ES-I3 (cell line): Measurements from ENCODE around the gene JAZF1.

Source experiments
- H3K36me3 ChIP-seq: 2 replicates; pipeline ENCODE4 v1.6.1; 2013; ENCODE audit warnings: mild to moderate bottlenecking, low read length, control low read depth, moderate library complexity; ENCODE audit not compliant: insufficient read depth
- H3K4me1 ChIP-seq: 2 replicates; pipeline ENCODE4 v1.6.1; 2013; ENCODE audit warnings: mild to moderate bottlenecking, control low read depth, low read length; ENCODE audit not compliant: insufficient read depth
- H3K9ac ChIP-seq: 2 replicates; pipeline ENCODE4 v1.6.1; 2013; ENCODE audit warnings: low read depth, mild to moderate bottlenecking, low read length, moderate library complexity
- H3K9me3 ChIP-seq: 2 replicates; pipeline ENCODE4 v1.6.1; 2013; ENCODE audit warnings: mild to moderate bottlenecking, low read length, moderate library complexity; ENCODE audit not compliant: control insufficient read depth, insufficient read depth

JAZF1 gene

DNA sequence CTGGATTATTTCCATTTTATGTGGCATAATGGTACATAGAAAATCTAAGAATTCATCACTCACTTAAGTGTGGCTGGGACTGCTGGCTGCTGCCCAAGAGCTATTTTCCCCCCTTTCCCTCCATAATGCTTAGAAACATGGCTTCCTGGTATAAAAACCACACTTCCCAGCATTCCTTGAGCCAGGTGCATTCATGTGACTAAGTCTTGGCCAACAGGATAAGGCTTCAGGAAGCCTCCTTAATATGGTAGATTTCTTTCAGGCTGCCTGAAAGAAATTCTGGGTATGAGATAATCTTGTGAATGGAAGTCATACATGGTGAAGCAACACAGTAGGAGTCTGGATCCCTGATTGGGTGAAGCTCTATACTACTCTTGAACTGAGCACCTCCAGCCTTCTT is 178.0 kb downstream of the JAZF1 start:
- no peaks in the 10 kb centered on the region for H3K9me3 ChIP-seq
- no peaks in the 10 kb centered on the region for H3K36me3 ChIP-seq
- H3K4me1 ChIP-seq = no peaks in the 10 kb centered on the region
- H3K9ac ChIP-seq = no peak overlapping the region

DNA sequence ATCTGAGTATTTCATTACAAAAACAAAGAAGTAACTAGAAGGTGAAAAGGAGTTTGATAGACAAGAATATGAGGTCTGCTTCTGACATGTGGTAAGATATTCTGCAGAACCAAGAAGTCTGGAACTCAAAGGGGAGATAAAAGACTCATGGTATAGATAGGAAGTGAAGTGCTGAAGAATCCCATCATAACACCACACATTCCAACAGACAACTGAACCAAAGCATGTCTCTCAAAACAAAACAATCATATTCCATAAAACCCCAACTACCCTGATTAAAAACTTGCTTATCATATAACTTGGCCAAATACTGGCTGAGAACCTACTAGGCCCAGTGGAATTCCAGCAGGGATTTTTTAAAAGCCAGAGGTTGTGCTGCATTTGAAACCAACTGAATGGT is 178.7 kb downstream of the JAZF1 start:
- Histone ChIP-seq H3K9ac (no peak overlapping the region), H3K4me1 (no peaks in the 10 kb centered on the region), H3K9me3 (no peaks in the 10 kb centered on the region), H3K36me3 (no peaks in the 10 kb centered on the region)

- Histone ChIP-seq H3K4me1 (no peaks in the 10 kb centered on the region), H3K36me3 (no peaks in the 10 kb centered on the region), H3K9ac (no peak overlapping the region), H3K9me3 (no peaks in the 10 kb centered on the region)
Observed at GRCh38 chr7:27999829-28000228, 180.8 kb downstream of the JAZF1 start.

DNA sequence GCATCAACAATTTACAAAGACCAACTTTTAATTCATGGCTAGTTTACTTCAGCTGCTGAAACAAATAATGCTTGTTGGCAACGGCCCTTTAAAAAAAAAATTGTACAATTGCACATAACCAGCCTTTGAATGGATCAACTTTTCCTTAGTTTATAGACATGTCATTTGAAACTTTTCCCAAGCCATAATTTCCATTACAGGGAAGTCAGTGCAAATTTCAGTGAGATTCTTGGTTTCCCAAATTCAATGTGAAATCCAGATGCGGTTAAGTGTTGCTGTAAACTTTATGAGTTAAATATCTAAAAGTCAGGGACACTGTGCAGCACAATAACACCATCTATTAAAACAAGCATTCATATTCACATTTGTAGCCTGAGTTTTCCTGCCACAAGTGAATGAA is 182.2 kb downstream of the JAZF1 start:
- no peak overlapping the region for H3K9ac ChIP-seq
- no peaks in the 10 kb centered on the region for H3K4me1 ChIP-seq
- no peaks in the 10 kb centered on the region for H3K9me3 ChIP-seq
- H3K36me3 ChIP-seq = no peaks in the 10 kb centered on the region

DNA sequence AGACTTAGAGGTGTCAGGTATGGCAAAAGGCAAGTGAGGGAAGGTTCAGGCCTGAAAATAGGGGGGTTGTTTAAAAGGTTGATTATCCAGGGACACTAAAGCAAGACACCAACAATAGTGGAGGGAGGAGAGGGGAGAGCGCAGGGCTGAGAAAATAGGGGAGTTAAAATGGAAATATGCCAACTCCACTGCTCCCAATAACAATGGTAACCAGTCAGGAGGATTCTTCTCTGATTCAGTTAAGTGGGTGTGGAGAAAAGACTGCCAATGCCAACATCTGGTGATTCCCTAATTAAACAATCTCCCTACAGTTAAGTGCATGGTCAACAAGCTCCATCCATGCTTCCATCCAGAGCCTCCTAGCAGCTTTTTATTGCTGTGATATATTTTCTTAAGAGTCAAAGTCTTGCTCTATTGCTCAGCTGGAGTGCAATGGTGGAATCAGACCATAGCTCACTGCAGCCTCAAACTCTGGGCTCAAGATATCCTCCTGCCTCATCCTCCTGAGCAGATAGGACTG is 183.3 kb downstream of the JAZF1 start:
- no peaks in the 10 kb centered on the region for H3K9me3 ChIP-seq
- no peaks in the 10 kb centered on the region for H3K4me1 ChIP-seq
- no peaks in the 10 kb centered on the region for H3K36me3 ChIP-seq
- H3K9ac ChIP-seq = no peak overlapping the region

- Histone ChIP-seq H3K9me3 (no peaks in the 10 kb centered on the region), H3K36me3 (no peaks in the 10 kb centered on the region), H3K9ac (no peak overlapping the region), H3K4me1 (no peaks in the 10 kb centered on the region)
Observed at GRCh38 chr7:27996141-27996540, 184.5 kb downstream of the JAZF1 start.

- H3K36me3 ChIP-seq = no peaks in the 10 kb centered on the region
- H3K9ac ChIP-seq = no peak overlapping the region
- H3K9me3 ChIP-seq = no peaks in the 10 kb centered on the region
- H3K4me1 ChIP-seq = no peaks in the 10 kb centered on the region
Observed at GRCh38 chr7:27995228-27995627, 185.4 kb downstream of the JAZF1 start.

DNA sequence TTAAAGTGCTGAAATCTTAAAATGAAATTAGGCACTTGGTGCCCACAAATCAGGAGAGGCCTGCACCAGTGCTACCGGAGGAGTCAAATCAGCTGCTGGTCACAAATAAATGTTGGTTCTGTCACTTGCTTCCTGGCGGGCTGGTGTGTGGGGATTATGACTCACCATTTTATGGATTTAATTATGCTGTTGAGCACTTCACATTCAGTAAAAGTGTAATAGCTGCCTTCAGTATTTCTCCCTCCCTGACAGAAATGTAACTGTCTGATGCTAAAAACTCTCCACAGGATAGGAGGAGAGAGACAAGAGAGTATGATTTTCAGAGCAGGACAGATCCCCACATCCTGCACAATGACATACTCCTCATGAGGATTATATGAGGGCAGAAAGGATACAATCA is 186.0 kb downstream of the JAZF1 start:
- Histone ChIP-seq H3K36me3 (no peaks in the 10 kb centered on the region), H3K9me3 (no peaks in the 10 kb centered on the region), H3K9ac (no peak overlapping the region), H3K4me1 (no peaks in the 10 kb centered on the region)

DNA sequence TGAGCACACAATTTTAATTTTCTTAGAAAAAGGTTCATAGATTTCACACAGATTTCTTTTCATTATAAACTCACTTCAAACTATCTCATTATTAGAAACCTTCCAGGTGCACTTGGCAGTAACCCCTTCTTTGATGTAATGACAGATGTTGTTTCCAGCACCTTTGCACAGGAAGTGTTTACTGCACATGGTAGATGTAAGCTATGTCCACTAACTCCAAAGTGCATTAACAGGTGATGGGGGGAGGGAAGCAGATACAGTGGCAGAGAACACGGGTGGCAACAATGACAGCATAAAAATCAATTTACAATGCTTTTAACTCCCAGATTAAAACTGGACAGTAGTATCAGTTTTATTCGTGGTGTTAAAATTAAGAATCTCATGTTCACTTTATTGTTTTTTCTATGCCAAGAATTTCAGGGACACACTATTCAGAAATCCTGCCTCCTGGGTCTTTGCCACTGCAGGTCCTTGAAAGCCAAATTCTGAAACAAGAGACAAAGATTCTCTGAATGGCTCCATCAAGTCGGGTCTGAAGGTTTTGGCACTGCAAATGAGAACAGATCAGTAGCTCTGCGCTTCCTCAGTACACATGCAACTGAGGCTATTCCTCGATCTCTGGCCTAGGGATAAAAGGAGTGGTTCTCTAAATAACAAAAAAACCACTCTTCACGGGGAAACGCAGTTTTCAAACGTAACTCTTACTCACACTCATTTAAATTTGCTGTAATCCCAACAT is 187.7 kb downstream of the JAZF1 start:
- H3K9me3 ChIP-seq = no peaks in the 10 kb centered on the region; the same call in 1 of the 2 replicates
- no peaks in the 10 kb centered on the region for H3K36me3 ChIP-seq
- no peak overlapping the region for H3K9ac ChIP-seq
- H3K4me1 ChIP-seq = no peaks in the 10 kb centered on the region

DNA sequence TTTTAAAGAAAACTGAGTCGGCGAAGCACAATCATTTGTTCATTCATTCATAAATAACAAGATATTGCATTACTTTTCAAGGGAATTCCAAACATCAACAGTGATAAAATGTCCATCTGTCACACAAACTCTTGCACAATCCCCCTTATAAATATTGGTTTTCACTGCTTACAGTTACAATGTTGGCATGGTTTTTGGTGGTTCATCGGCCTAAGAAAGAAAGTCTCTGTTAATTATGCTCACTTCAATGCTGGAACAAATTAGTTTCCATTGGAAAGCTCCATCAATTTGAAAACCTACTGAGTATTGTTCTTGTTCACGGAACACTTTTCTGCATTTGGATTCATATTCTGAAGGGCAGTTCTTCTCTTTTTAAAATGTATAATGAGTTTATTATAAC is 188.5 kb downstream of the JAZF1 start:
- no peak overlapping the region for H3K9ac ChIP-seq
- no peaks in the 10 kb centered on the region for H3K36me3 ChIP-seq
- H3K9me3 ChIP-seq = no peaks in the 10 kb centered on the region; the same call in 1 of the 2 replicates
- no peaks in the 10 kb centered on the region for H3K4me1 ChIP-seq

DNA sequence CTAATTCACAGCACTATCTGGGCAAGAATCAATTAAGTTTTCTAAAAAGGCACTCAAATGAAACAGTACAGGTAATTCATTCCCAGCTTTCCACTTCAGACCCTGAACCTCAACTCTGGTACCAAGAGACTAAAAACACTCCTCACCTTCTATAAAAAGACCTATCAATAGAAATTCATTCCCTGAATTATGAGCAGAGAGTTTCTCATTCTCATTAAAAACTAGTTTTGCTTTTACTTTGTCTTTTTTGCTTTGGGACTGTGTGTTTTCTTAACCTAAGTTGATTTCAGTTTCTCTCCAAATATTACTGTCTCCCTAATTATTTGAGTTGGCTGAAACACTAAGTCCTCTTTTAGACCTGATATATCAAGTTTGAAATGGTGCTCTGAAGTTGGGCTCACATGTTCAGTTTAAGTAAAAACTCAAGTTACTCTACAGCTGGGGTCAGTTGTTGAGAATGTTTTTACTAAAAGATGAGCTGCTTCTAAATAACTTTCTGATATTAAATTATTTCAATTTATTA is 189.5 kb downstream of the JAZF1 start:
- no peak overlapping the region for H3K9ac ChIP-seq
- no peaks in the 10 kb centered on the region; the same call in 1 of the 2 replicates for H3K9me3 ChIP-seq
- no peaks in the 10 kb centered on the region for H3K4me1 ChIP-seq
- no peaks in the 10 kb centered on the region for H3K36me3 ChIP-seq

DNA sequence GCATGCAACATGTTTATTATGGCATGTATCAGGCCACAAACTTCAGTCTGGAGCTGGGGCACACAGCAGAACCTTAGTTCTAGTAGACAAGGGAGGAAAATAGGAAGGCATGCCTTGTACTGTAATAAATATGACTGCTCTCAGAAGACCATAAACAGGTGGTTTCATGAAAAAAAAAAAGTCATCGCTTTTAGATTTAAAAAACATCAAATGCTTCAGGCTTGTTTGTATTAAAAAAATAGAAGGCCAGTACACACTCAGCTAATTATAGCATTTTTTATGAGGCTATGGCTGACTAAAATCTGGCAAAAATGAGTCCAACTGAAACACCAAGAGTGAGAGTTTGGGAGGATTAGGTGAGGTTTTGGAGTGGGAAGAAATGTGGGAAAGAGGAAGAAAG is 204.1 kb downstream of the JAZF1 start:
- no peaks in the 10 kb centered on the region; the same call in 1 of the 2 replicates for H3K36me3 ChIP-seq
- H3K9ac ChIP-seq = no peak overlapping the region
- H3K4me1 ChIP-seq = no peaks in the 10 kb centered on the region
- no peaks in the 10 kb centered on the region for H3K9me3 ChIP-seq

DNA sequence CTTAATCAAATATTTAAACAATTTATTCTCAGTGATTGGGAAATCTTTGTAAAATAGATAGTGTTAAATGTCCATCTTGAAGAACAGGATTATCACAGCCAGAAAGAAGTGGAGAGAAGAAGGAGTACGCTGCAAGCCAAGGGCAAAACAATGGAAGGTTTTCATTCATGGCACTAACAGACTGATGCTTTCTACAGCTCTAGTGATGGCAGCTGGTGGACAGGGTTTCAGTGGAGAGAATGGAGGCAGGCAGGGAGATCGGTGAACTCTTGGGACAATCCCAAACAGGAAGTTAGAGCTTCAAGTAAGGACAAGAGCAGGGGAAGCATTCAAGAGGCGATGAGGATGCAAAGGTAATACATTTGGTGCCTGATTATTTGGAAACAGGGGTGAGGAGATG is 207.0 kb downstream of the JAZF1 start:
- no peaks in the 10 kb centered on the region for H3K4me1 ChIP-seq
- no peaks in the 10 kb centered on the region for H3K36me3 ChIP-seq
- no peak overlapping the region for H3K9ac ChIP-seq
- H3K9me3 ChIP-seq = no peaks in the 10 kb centered on the region

DNA sequence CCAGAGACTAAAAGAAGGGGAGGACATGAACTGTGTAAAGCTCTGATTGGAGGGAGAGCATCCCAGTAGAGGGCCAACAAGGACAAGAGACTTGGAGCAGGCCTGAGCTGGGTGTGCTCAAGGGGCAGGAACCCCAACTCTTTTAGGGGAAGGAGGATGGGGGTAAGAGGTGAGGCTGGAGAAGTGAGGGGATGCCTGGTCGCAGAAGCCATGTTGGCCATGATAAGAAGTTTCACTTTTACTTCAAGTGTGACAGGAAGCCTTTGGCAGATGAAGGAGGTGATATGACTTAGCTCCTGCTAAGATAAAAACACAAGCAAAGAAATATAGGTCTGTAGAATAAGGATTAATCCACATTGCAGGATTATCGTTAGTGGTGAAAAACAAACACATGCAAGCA is 208.3 kb downstream of the JAZF1 start:
- Histone ChIP-seq H3K9me3 (no peaks in the 10 kb centered on the region), H3K36me3 (no peaks in the 10 kb centered on the region), H3K9ac (no peak overlapping the region), H3K4me1 (no peaks in the 10 kb centered on the region)

DNA sequence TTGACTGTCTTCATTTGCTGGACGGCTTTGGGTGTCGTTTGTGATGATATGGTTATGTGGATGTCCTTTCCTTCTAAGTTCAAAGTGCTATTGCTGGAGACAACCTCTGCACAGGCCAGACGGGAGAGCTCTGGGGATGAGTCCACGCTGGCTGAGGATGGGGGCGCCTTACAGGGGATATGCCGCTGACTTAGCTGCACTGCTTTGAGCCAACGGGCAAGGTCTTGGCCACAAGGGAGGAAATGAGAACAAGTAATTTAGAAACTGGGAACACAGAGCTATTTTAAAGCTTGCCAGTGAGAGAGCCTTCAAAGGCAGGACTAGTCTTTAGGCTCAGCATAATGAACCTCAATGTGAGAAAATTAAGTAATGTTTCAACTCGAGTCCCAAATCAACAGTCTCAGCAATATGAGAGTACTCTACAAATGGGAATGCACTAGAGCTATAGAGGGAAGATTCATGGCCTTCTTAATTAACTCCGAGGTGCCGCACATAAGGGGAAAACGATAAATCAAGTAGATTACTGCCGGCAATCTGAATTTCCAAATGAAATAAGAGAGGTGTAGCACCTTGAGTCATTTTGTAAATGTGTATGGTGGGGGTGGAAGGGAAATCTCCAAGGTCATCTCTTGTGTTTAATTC is 209.3 kb downstream of the JAZF1 start:
- H3K4me1 ChIP-seq = no peaks in the 10 kb centered on the region
- no peak overlapping the region for H3K9ac ChIP-seq
- no peaks in the 10 kb centered on the region for H3K36me3 ChIP-seq
- H3K9me3 ChIP-seq = no peaks in the 10 kb centered on the region
